ENCODE results near the gene ODAD4.
"Not testable (repeated sequence)": the region's sequence is repeated elsewhere in the genome, so short reads cannot be mapped to it uniquely, and the experiment has no call there.

ODAD4 gene

GRCh38 chr17:41918314-41919164 lies 11.9 kb upstream of the ODAD4 start, which contains the start of gene ACLY:
Gene ACLY, minus strand, starts transcription at chr17:41918951. Its CDS starts 5,078 bp downstream, at chr17:41913873.
- DNase-seq (ENCODE audit: extremely low read depth, low read depth): peak; percentile 82
- no peak for TF ChIP-seq CTCF (IDR thresholded peaks at IDR 0.05; ENCODE audit: low read depth, low read length, missing control alignments)
- peak within 1 kb of the TSS; percentile 74 for H3K4me3 ChIP-seq (replicated peaks; ENCODE audit: low read depth, low read length)

- DNase-seq (ENCODE audit: extremely low read depth, low read depth): no peak
- peak overlapping the region; percentile 74 for H3K4me3 ChIP-seq (replicated peaks; ENCODE audit: low read depth, low read length)
- no peak for TF ChIP-seq CTCF (IDR thresholded peaks at IDR 0.05; ENCODE audit: low read depth, low read length, missing control alignments)
Measured at GRCh38 chr17:41919165-41919817, 11.1 kb upstream of the ODAD4 start.

- no peak for DNase-seq (ENCODE audit: extremely low read depth, low read depth)
- peak overlapping the region; percentile 74 for H3K4me3 ChIP-seq (replicated peaks; ENCODE audit: low read depth, low read length)
- TF ChIP-seq CTCF (IDR thresholded peaks at IDR 0.05; ENCODE audit: low read depth, low read length, missing control alignments): no peak
Measured at GRCh38 chr17:41919840-41920579, 10.4 kb upstream of the ODAD4 start.

GRCh38 chr17:41920580-41920955 lies 9.8 kb upstream of the ODAD4 start:
- no peak overlapping the region for H3K4me3 ChIP-seq (replicated peaks; ENCODE audit: low read depth, low read length)
- TF ChIP-seq CTCF (IDR thresholded peaks at IDR 0.05; ENCODE audit: low read depth, low read length, missing control alignments): no peak
- no peak for DNase-seq (ENCODE audit: extremely low read depth, low read depth)

- no peak for DNase-seq (ENCODE audit: extremely low read depth, low read depth)
- H3K4me3 ChIP-seq (replicated peaks; ENCODE audit: low read depth, low read length): no peak overlapping the region
- TF ChIP-seq CTCF (IDR thresholded peaks at IDR 0.05; ENCODE audit: low read depth, low read length, missing control alignments): no peak
Measured at GRCh38 chr17:41925991-41926590, 4.3 kb upstream of the ODAD4 start.

GRCh38 chr17:41928693-41929251 lies 1.6 kb upstream of the ODAD4 start:
- no peak for DNase-seq (ENCODE audit: extremely low read depth, low read depth)
- no peak for TF ChIP-seq CTCF (IDR thresholded peaks at IDR 0.05; ENCODE audit: low read depth, low read length, missing control alignments)
- no peak overlapping the region for H3K4me3 ChIP-seq (replicated peaks; ENCODE audit: low read depth, low read length)

GRCh38 chr17:41930833-41931156 lies 378 bp downstream of the ODAD4 start:
- peak overlapping the region; percentile 51 for H3K4me3 ChIP-seq (replicated peaks; ENCODE audit: low read depth, low read length)
- not testable (repeated sequence) for DNase-seq (ENCODE audit: extremely low read depth, low read depth)

- DNase-seq (ENCODE audit: extremely low read depth, low read depth): not testable (repeated sequence)
Measured at GRCh38 chr17:41931715-41932114, 1.3 kb downstream of the ODAD4 start.

More at GRCh38 chr17:41931715-41932114, 1.3 kb downstream of the ODAD4 start:
- H3K4me3 ChIP-seq (replicated peaks; ENCODE audit: low read depth, low read length): not testable (repeated sequence)

All from HFF-Myc (cell line).